ENCODE data around the gene ANKK1. TPM values are rescaled to one million over a fixed set of nuclear protein-coding genes. Genes with fewer than 3 reads are reported as not detected.

Gene ANKK1
- total RNA-seq, 8 experiments from 2014 or later: 0.11 to 0.47 (median 0.26) TPM

DNA sequence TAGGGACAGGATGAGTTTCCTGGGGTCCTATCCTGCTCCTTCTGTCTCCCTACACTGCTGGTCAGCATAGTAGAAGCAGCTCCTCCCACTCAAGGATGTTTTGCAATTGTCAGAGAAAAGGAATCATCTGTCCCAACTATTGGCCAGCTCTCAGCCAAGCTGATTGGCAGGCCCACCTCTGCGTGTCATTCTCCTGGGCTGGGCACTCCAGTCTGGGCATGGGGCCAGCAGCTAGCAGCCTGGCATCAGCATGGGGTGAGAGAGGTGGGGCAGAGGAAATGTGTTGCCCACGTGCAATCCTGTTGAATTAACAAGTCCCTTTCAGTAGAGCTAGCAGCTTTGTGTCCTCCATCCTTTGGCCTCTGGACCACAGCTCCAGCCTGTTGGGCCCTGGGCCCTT is 14.1 kb downstream of the ANKK1 start:
- in situ Hi-C loops (cut with MboI; ENCODE audit: low pct_unique_long_range_greater_than_20kb in 2 of 9, low sequenced_read_pairs in 9 of 9, unreplicated experiment in 9 of 9): no loop called here
- Histone ChIP-seq H3K27ac (no peak overlapping the region), H3K4me3 (no peak overlapping the region), H3K4me1 (replicated peaks in 1 of 2) (peaks cover 8 to 14% of the 10 kb centered on the region in 2 donors)
- 43 to 60% methylated on average over 1 of the region's 2 CpGs; no CpG with 5 or more reads in 8 of the 10 experiments for WGBS, 10 experiments
- ATAC-seq (replicated peaks in 6 of 8): peak in 6 of 8 experiments; percentile 26 to 96 (median 64)

DNA sequence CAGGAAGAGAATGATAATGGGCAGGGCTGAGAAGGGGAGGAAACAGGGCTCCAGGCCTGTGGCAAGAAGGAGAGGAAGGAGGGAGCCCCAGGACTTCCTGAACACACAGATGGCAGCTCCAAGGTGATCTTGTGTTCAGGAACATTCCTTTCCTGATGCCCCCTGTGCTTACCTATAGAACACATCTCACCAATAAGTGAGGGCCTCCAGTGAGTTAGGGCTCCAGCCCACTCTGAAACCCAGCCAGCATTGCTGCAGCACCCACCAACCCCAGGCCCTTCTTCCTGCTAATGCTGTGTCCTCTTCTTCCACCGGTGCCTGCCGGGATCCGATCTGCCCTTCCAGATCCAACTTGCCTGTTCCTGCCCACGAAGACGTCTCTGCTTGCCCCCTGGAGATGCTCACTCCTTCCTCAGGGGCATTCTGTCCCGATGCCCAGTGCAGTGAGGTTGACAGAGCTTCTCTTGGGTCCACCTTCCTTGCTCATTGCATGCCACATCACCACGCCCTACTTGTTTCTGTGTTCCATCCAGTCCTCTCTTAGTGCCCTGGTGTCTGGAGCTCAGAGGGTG is 17.4 kb downstream of the ANKK1 start:
- H3K4me1 ChIP-seq (replicated peaks in 1 of 2): peaks cover 8 to 14% of the 10 kb centered on the region in 2 donors
- ATAC-seq (replicated peaks in 6 of 8): no peak
- in situ Hi-C loops (cut with MboI; ENCODE audit: low pct_unique_long_range_greater_than_20kb in 2 of 9, low sequenced_read_pairs in 9 of 9, unreplicated experiment in 9 of 9): no loop called here
- H3K27ac ChIP-seq: no peak overlapping the region
- no peak overlapping the region for H3K4me3 ChIP-seq
- 60 to 100% (median 82%) methylated on average over 1 to 4 of the region's 7 CpGs; no CpG with 5 or more reads in 4 of the 10 experiments for WGBS, 10 experiments

- ATAC-seq (replicated peaks in 6 of 8): peak in 5 of 8 experiments; percentile 16 to 70 (median 30)
- no peak overlapping the region for H3K27ac ChIP-seq
- peaks cover 8 to 14% of the 10 kb centered on the region in 2 donors for H3K4me1 ChIP-seq (replicated peaks in 1 of 2)
- 60 to 100% (median 83%) methylated on average over 1 to 3 of the region's 7 CpGs; no CpG with 5 or more reads in 5 of the 10 experiments for WGBS, 10 experiments
- no peak overlapping the region for H3K4me3 ChIP-seq
- in situ Hi-C loops (cut with MboI; ENCODE audit: low pct_unique_long_range_greater_than_20kb in 2 of 9, low sequenced_read_pairs in 9 of 9, unreplicated experiment in 9 of 9): no loop called here
Measured at GRCh38 chr11:113405724-113406478, 18.3 kb downstream of the ANKK1 start.

DNA sequence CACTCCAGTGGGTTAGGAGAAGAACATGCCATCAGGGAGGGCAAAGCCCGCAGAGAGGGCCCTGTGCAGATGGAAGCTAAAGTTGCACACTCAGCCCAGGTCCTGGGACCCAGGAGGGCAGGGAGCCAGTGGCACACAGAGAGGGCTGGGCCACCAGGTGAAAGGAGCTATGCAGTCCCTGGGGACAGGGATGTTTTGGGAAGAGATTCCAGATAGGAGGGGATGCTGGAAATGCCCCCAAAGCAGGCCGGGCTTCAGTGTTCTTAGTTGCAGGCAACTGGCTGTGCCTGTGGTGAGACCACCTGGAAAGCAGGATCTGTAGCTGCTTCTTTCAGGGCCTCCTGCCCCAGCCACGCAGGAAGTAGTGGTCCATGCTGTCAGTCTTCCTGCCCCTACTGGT is 19.6 kb downstream of the ANKK1 start:
- WGBS, 10 experiments: 21 to 100% (median 79%) methylated on average over 1 to 3 of the region's 3 CpGs; no CpG with 5 or more reads in 6 of the 10 experiments
- H3K4me1 ChIP-seq (replicated peaks in 1 of 2): peaks cover 8 to 14% of the 10 kb centered on the region in 2 donors
- H3K4me3 ChIP-seq: no peak overlapping the region
- no peak overlapping the region for H3K27ac ChIP-seq
- in situ Hi-C loops (cut with MboI; ENCODE audit: low pct_unique_long_range_greater_than_20kb in 2 of 9, low sequenced_read_pairs in 9 of 9, unreplicated experiment in 9 of 9): no loop called here
- no peak for ATAC-seq (replicated peaks in 6 of 8)

GRCh38 chr11:113408206-113408605 is 20.6 kb downstream of the ANKK1 start:
- Histone ChIP-seq H3K27ac (no peak overlapping the region), H3K4me1 (replicated peaks in 1 of 2) (peaks cover 8 to 14% of the 10 kb centered on the region in 2 donors), H3K4me3 (no peak overlapping the region)
- peak in 4 of 8 experiments; percentile 15 to 73 (median 50) for ATAC-seq (replicated peaks in 6 of 8)
- in situ Hi-C loops (cut with MboI; ENCODE audit: low pct_unique_long_range_greater_than_20kb in 2 of 9, low sequenced_read_pairs in 9 of 9, unreplicated experiment in 9 of 9): no loop called here
- WGBS, 10 experiments: 40% methylated on average over 1 of the region's 9 CpGs; no CpG with 5 or more reads in 9 of the 10 experiments

DNA sequence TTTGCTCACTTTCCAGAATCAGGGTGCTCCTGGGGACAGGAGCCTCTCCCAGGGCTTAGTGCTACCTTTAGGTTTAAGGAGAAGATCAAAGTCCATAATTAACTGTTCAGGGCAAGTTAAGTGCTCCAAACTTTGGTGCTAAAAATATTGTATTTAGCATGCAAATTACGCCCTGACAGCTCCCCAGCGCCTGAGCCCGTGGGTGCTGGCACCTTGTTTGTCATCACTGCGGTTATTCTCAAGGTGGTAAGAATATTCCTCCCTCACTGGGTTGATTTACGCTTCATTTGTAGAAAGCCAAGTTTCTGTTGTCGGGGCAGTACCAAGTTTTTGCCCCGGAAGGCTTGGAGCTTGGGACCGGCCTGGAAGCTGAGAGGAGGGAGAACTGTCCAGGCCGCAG is 21.3 kb downstream of the ANKK1 start:
- peaks cover 8 to 14% of the 10 kb centered on the region in 2 donors for H3K4me1 ChIP-seq (replicated peaks in 1 of 2)
- ATAC-seq (replicated peaks in 6 of 8): no peak
- H3K4me3 ChIP-seq: no peak overlapping the region
- H3K27ac ChIP-seq: no peak overlapping the region
- in situ Hi-C loops (cut with MboI; ENCODE audit: low pct_unique_long_range_greater_than_20kb in 2 of 9, low sequenced_read_pairs in 9 of 9, unreplicated experiment in 9 of 9): no loop called here
- 56 to 100% (median 88%) methylated on average over 1 to 9 of the region's 9 CpGs; no CpG with 5 or more reads in 3 of the 10 experiments for WGBS, 10 experiments

DNA sequence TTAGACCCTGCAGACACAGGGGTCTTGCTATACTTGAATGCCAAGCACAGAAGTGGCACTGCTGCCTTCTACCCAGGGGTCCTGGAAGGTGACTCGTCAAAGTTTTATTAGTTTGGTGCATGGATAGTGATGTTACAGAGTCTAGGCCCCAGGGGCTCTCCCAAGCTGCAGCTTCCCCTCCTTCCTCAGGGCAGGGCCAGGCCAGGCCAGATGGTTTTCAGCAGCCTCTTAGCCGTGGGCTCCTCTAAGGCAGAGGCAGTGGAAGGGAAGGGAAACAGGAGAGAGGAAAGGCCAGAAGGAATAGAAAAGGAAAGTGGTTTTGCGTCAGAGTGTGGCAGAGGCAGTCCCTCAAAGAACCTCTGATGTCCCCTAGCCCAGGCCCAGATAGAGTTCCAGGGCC is 21.9 kb downstream of the ANKK1 start:
- Histone ChIP-seq H3K4me3 (no peak overlapping the region), H3K4me1 (replicated peaks in 1 of 2) (peaks cover 8 to 14% of the 10 kb centered on the region in 2 donors), H3K27ac (no peak overlapping the region)
- ATAC-seq (replicated peaks in 6 of 8): peak in 3 of 8 experiments; percentile 31 to 73 (median 56)
- 50 to 60% (median 57%) methylated on average over 1 of the region's 3 CpGs; no CpG with 5 or more reads in 7 of the 10 experiments for WGBS, 10 experiments
- in situ Hi-C loops (cut with MboI; ENCODE audit: low pct_unique_long_range_greater_than_20kb in 2 of 9, low sequenced_read_pairs in 9 of 9, unreplicated experiment in 9 of 9): no loop called here

DNA sequence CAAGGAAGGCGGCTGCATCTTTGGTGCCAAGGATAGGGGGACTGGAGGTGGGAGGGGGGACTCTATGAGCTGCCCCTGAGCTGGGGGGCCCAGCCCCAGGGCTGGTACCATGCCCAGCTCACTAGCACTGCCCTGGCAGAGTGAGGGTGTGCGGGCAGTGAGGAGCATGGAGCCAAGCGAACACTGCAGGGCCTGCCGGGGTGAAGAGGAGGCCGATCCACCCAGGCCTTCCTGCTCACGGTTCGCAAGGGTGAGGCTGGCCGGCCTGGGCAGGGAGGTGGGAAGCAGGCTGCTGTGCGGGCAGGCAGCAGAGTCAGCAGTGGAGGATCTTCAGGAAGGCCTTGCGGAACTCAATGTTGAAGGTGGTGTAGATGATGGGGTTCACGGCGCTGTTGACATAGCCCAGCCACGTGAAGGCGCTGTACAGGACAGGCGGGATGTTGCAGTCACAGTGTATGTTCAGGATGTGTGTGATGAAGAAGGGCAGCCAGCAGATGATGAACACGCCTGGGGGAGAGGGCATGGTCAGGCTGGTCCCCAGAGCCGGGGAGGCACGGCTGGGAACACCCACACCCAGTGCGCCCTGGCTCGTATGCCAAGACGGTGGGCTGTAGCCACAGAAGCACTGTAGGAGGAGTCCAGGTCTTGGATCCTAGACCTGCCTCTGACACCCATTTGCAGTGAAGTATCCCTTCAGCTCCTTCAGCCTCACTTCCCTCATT is 23.0 kb downstream of the ANKK1 start:
- ATAC-seq (replicated peaks in 6 of 8): no peak
- Histone ChIP-seq H3K4me1 (replicated peaks in 1 of 2) (peaks cover 5 to 8% of the 10 kb centered on the region in 2 donors), H3K4me3 (no peak overlapping the region), H3K27ac (no peak overlapping the region)
- in situ Hi-C loops (cut with MboI; ENCODE audit: low pct_unique_long_range_greater_than_20kb in 2 of 9, low sequenced_read_pairs in 9 of 9, unreplicated experiment in 9 of 9): no loop called here
- 87 to 100% (median 100%) methylated on average over 1 to 6 of the region's 21 CpGs; no CpG with 5 or more reads in 6 of the 10 experiments for WGBS, 10 experiments

DNA sequence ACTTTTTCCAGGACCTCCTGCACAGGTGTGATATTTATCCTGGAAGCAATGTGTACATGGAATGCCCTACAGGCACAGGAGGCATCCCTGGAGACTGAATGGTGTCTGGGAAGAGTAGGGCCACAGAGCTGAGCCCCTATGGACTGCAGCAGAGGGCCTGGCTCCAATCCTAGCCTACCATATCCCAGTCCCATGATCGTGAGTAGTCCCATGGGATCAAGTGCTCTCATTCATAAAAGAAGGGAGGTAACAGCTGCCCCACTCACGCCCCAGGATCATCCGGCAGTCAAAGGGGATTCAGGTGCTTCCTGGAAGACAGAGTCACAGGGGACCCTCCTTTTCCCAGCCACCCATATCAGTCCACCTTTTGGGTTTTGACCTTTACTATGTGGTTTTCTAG is 24.0 kb downstream of the ANKK1 start:
- Histone ChIP-seq H3K27ac (no peak overlapping the region), H3K4me1 (replicated peaks in 1 of 2) (no peaks in the 10 kb centered on the region), H3K4me3 (no peak overlapping the region)
- in situ Hi-C loops (cut with MboI; ENCODE audit: low pct_unique_long_range_greater_than_20kb in 2 of 9, low sequenced_read_pairs in 9 of 9, unreplicated experiment in 9 of 9): no loop called here
- no peak for ATAC-seq (replicated peaks in 6 of 8)
- WGBS, 10 experiments: 4 to 100% (median 75%) methylated on average over 1 to 3 of the region's 3 CpGs; no CpG with 5 or more reads in 3 of the 10 experiments

DNA sequence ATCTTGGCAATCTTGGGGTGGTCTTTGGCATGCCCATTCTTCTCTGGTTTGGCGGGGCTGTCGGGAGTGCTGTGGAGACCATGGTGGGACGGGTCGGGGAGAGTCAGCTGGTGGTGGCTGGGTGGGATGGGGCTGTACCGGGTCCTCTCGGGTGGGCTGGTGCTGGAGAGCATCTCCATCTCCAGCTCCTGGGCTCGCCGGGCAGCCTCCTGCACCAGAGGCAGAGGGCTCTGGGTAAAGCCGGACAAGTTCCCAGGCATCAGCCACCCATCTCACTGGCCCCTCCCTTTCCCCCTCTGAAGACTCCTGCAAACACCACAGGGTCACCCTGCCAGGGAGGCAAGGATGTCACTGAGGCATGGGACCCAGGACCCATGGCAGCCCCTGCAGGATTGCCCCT is 25.1 kb downstream of the ANKK1 start:
- WGBS, 10 experiments: no CpG with 5 or more reads among the region's 9 CpGs
- Histone ChIP-seq H3K27ac (no peak overlapping the region), H3K4me3 (no peak overlapping the region), H3K4me1 (replicated peaks in 1 of 2) (no peaks in the 10 kb centered on the region)
- ATAC-seq (replicated peaks in 6 of 8): no peak
- in situ Hi-C loops (cut with MboI; ENCODE audit: low pct_unique_long_range_greater_than_20kb in 2 of 9, low sequenced_read_pairs in 9 of 9, unreplicated experiment in 9 of 9): no loop called here

- ATAC-seq (replicated peaks in 6 of 8): no peak
- Histone ChIP-seq H3K4me3 (no peak overlapping the region), H3K27ac (no peak overlapping the region), H3K4me1 (replicated peaks in 1 of 2) (peaks cover 0 to 3% of the 10 kb centered on the region in 2 donors)
- WGBS, 10 experiments: 60 to 100% (median 88%) methylated on average over 1 to 13 of the region's 16 CpGs; no CpG with 5 or more reads in 1 of the 10 experiments
- in situ Hi-C loops (cut with MboI; ENCODE audit: low pct_unique_long_range_greater_than_20kb in 2 of 9, low sequenced_read_pairs in 9 of 9, unreplicated experiment in 9 of 9): no loop called here
Measured at GRCh38 chr11:113415343-113415742, 27.8 kb downstream of the ANKK1 start.

- in situ Hi-C loops (cut with MboI; ENCODE audit: low pct_unique_long_range_greater_than_20kb in 2 of 9, low sequenced_read_pairs in 9 of 9, unreplicated experiment in 9 of 9): no loop called here
Measured at GRCh38 chr11:113417428-113417827, 29.8 kb downstream of the ANKK1 start.

DNA sequence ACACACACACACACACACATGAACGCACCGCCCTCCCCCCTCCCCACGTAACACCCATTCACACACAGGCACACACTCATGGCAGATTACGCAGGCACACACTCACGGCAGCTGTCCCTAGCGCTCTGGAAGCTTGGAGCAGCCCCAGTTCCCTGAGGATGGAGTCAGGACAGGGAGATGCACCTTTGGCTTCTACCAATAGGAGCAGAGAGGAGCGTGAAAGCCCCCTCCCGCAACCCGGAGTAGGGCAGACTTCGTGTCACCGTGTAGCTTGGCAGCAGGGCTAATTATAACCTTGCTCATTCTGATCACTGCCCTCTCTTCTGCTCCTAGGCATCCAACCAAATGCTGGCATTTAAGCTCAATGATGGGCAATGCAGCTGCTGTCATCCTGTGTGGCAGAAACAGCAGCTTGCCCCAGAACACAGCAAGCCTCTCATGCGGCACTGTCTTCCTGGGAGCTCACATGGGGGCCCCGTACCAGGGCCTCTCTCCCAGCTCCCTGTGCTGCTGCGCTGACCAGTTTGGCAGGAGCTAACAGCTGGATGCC is 31.9 kb downstream of the ANKK1 start:
- in situ Hi-C loops (cut with MboI; ENCODE audit: low pct_unique_long_range_greater_than_20kb in 2 of 9, low sequenced_read_pairs in 9 of 9, unreplicated experiment in 9 of 9): no loop called here
- 0 to 93% (median 53%) methylated on average over 1 to 3 of the region's 14 CpGs; no CpG with 5 or more reads in 5 of the 10 experiments for WGBS, 10 experiments
- ATAC-seq (replicated peaks in 6 of 8): peak in 5 of 8 experiments; percentile 70 to 92 (median 82)
- no peak overlapping the region for H3K27ac ChIP-seq
- H3K4me1 ChIP-seq (replicated peaks in 1 of 2): peaks cover 0 to 3% of the 10 kb centered on the region in 2 donors
- H3K4me3 ChIP-seq: no peak overlapping the region

More at GRCh38 chr11:113417428-113417827, 29.8 kb downstream of the ANKK1 start:
- WGBS, 10 experiments: 39 to 52% (median 40%) methylated on average over 2 of the region's 2 CpGs; no CpG with 5 or more reads in 7 of the 10 experiments
- Histone ChIP-seq H3K27ac (no peak overlapping the region), H3K4me3 (no peak overlapping the region), H3K4me1 (replicated peaks in 1 of 2) (peaks cover 0 to 3% of the 10 kb centered on the region in 2 donors)
- ATAC-seq (replicated peaks in 6 of 8): no peak
